ENCODE measurements around the gene COPB2. TPM values are rescaled to one million over a fixed set of nuclear protein-coding genes. Genes with fewer than 3 reads are reported as not detected.

Gene COPB2
- total and polyA plus RNA-seq, 2 donors, result 46.1 to 104 TPM

- Histone ChIP-seq H3K9me3 (ENCODE audit: control insufficient read depth in 2 of 2, insufficient read depth in 1 of 2, low read length in 1 of 2) (no peaks in the 10 kb centered on the region), H3K4me1 (ENCODE audit: control insufficient read depth in 2 of 2, insufficient read depth in 2 of 2, low read length in 2 of 2) (no peaks in the 10 kb centered on the region), H3K27me3 (ENCODE audit: control insufficient read depth in 2 of 2, insufficient read depth in 1 of 2, low read length in 1 of 2) (no peaks in the 10 kb centered on the region), H3K36me3 (ENCODE audit: control insufficient read depth in 2 of 2, insufficient read depth in 2 of 2, low read length in 1 of 2) (no peaks in the 10 kb centered on the region), H3K4me3 (ENCODE audit: low read length in 2 of 2) (no peak overlapping the region), H3K27ac (ENCODE audit: low read depth in 1 of 2, low read length in 1 of 2) (no peak overlapping the region)
- WGBS, result 89% methylated on average over 4 of the region's 4 CpGs
- no peak for DNase-seq (ENCODE audit: low read depth in 6 of 9, low spot score in 9 of 9)
These were observed 79.6 kb downstream of the COPB2 start for GRCh38 chr3:139309880-139310279.

GRCh38 chr3:139309061-139309591 lies 80.3 kb downstream of the COPB2 start:
- Histone ChIP-seq H3K27me3 (ENCODE audit: control insufficient read depth in 2 of 2, insufficient read depth in 1 of 2, low read length in 1 of 2) (no peaks in the 10 kb centered on the region), H3K4me3 (ENCODE audit: low read length in 2 of 2) (no peak overlapping the region)
- 50% methylated on average over 2 of the region's 2 CpGs for WGBS

GRCh38 chr3:139308560-139308959 lies 80.9 kb downstream of the COPB2 start:
- no peaks in the 10 kb centered on the region for H3K27me3 ChIP-seq (ENCODE audit: control insufficient read depth in 2 of 2, insufficient read depth in 1 of 2, low read length in 1 of 2)
- DNase-seq (ENCODE audit: low read depth in 6 of 9, low spot score in 9 of 9), result no peak
- no peaks in the 10 kb centered on the region for H3K4me1 ChIP-seq (ENCODE audit: control insufficient read depth in 2 of 2, insufficient read depth in 2 of 2, low read length in 2 of 2)
- H3K27ac ChIP-seq (ENCODE audit: low read depth in 1 of 2, low read length in 1 of 2), result no peak overlapping the region
- H3K4me3 ChIP-seq (ENCODE audit: low read length in 2 of 2), result no peak overlapping the region
- no peaks in the 10 kb centered on the region for H3K9me3 ChIP-seq (ENCODE audit: control insufficient read depth in 2 of 2, insufficient read depth in 1 of 2, low read length in 1 of 2)
- H3K36me3 ChIP-seq (ENCODE audit: control insufficient read depth in 2 of 2, insufficient read depth in 2 of 2, low read length in 1 of 2), result no peaks in the 10 kb centered on the region
- WGBS, result 73% methylated on average over 4 of the region's 4 CpGs

More at GRCh38 chr3:139309061-139309591, 80.3 kb downstream of the COPB2 start:
- no peak overlapping the region for H3K27ac ChIP-seq (ENCODE audit: low read depth in 1 of 2, low read length in 1 of 2)
- H3K4me1 ChIP-seq (ENCODE audit: control insufficient read depth in 2 of 2, insufficient read depth in 2 of 2, low read length in 2 of 2), result no peaks in the 10 kb centered on the region
- DNase-seq (ENCODE audit: low read depth in 6 of 9, low spot score in 9 of 9), result no peak
- no peaks in the 10 kb centered on the region for H3K9me3 ChIP-seq (ENCODE audit: control insufficient read depth in 2 of 2, insufficient read depth in 1 of 2, low read length in 1 of 2)
- no peaks in the 10 kb centered on the region for H3K36me3 ChIP-seq (ENCODE audit: control insufficient read depth in 2 of 2, insufficient read depth in 2 of 2, low read length in 1 of 2)

- WGBS, result 96% methylated on average over 6 of the region's 6 CpGs
- DNase-seq (ENCODE audit: low read depth in 6 of 9, low spot score in 9 of 9), result no peak
These were observed 81.6 kb downstream of the COPB2 start for GRCh38 chr3:139307601-139308555.

More at GRCh38 chr3:139307601-139308555, 81.6 kb downstream of the COPB2 start:
- Histone ChIP-seq H3K27me3 (ENCODE audit: control insufficient read depth in 2 of 2, insufficient read depth in 1 of 2, low read length in 1 of 2) (no peaks in the 10 kb centered on the region), H3K27ac (ENCODE audit: low read depth in 1 of 2, low read length in 1 of 2) (no peak overlapping the region), H3K36me3 (ENCODE audit: control insufficient read depth in 2 of 2, insufficient read depth in 2 of 2, low read length in 1 of 2) (no peaks in the 10 kb centered on the region), H3K9me3 (ENCODE audit: control insufficient read depth in 2 of 2, insufficient read depth in 1 of 2, low read length in 1 of 2) (no peaks in the 10 kb centered on the region), H3K4me3 (ENCODE audit: low read length in 2 of 2) (no peak overlapping the region), H3K4me1 (ENCODE audit: control insufficient read depth in 2 of 2, insufficient read depth in 2 of 2, low read length in 2 of 2) (no peaks in the 10 kb centered on the region)

Other genes starting within 250 kb of the COPB2 start
- gene MRPS22, start 45.6 kb downstream of the COPB2 start, total RNA-seq, result 55.2 TPM
- 40.2 TPM for gene MRPS22, start 45.6 kb downstream of the COPB2 start, polyA plus RNA-seq
- gene RBP2, start 86.9 kb upstream of the COPB2 start, total RNA-seq, result 0.09 TPM
- gene RBP2, start 86.9 kb upstream of the COPB2 start, polyA plus RNA-seq, result 0.37 TPM
- gene RBP1, start 150.1 kb upstream of the COPB2 start, total RNA-seq, result 16.2 TPM
- gene RBP1, start 150.1 kb upstream of the COPB2 start, polyA plus RNA-seq, result 22.5 TPM

Data from thymus (tissue), 11 donors.